Osteocyte (in vitro differentiated cells): Measurements from ENCODE around the gene AOPEP. TPM values are rescaled to one million over a fixed set of nuclear protein-coding genes. Genes with fewer than 3 reads are reported as not detected.
A peak's percentile ranks its signal among the peaks of the same experiment; 100 is the strongest.

Source experiments
- DNase-seq: peaks from one replicate; pipeline ENCODE4 v3.0.0; 2021; ENCODE audit warnings: mixed read lengths; ENCODE audit not compliant: unreplicated experiment; ENCODE audit errors: extremely low spot score
- H3K27ac Mint-ChIP-seq: one replicate; pipeline ENCODE4 v1.8.0; 2021; ENCODE audit warnings: mild to moderate bottlenecking, mixed read lengths; ENCODE audit not compliant: unreplicated experiment
- H3K27me3 Mint-ChIP-seq: one replicate; pipeline ENCODE4 v1.8.0; 2021; ENCODE audit warnings: mixed read lengths; ENCODE audit not compliant: unreplicated experiment
- H3K36me3 Mint-ChIP-seq: one replicate; pipeline ENCODE4 v1.8.0; 2021; ENCODE audit warnings: mixed read lengths; ENCODE audit not compliant: unreplicated experiment
- H3K4me1 Mint-ChIP-seq: one replicate; pipeline ENCODE4 v1.8.0; 2021; ENCODE audit warnings: mixed read lengths; ENCODE audit not compliant: unreplicated experiment
- H3K4me3 Mint-ChIP-seq: one replicate; pipeline ENCODE4 v1.8.0; 2021; ENCODE audit warnings: mild to moderate bottlenecking, moderate library complexity, mixed read lengths; ENCODE audit not compliant: unreplicated experiment
- H3K9me3 Mint-ChIP-seq: one replicate; pipeline ENCODE4 v1.8.0; 2021; ENCODE audit warnings: mixed read lengths; ENCODE audit not compliant: unreplicated experiment
- CTCF ChIP-seq: fragments of 200-600 bp; sonication (generic); IDR thresholded peaks from 2 replicates; pipeline ENCODE4 v1.5.0; 2021; ENCODE audit warnings: antibody characterized with exemption, mild to moderate bottlenecking, moderate library complexity
- total RNA-seq: library from RNA; stranded (reverse); gene quantifications from 2 replicates; pipeline ENCODE4 v1.2.1, GENCODE V29; 2021

Gene AOPEP
- total RNA-seq, 1 donor from 2014 or later: 108 TPM

DNA sequence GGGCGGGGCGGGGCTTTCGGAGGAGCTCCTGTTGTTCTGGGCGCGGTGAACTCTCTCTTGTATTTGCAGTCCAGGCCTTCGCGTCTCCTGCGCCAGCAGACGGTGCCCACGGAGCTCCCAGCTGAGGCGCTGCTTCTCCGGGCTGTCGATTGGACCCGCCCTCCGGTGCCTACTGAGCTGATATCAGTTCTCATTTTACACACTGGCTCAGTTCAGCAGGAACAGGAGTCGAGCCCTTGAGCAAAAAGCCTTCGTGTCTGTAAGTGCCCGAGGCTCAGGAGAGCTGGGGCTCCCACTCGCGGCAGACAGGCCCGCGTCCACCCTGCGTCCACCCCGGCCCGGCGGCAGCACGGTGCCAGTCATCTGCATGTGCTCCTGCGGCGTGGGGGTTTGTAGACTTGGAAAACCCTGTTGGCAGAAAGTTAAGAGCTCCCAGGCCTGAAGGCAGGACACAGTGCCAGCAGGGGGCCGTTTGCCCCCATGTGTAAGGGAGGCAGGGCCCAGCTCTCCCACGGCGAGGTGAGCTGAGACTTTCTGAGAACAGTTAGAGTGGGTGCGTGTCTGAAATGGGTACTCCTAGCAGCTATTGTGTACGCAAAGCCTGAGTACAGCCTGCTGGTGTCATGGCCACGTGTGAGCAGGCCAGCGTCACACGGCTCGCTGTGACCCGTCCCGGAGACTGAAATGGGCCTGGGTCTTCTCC is 359.5 kb downstream of the AOPEP start:
- Mint-ChIP-seq H3K27ac (peak overlapping the region; percentile 37), H3K27me3 (no peaks in the 10 kb centered on the region), H3K4me3 (no peak overlapping the region), H3K36me3 (peaks cover 55% of the 10 kb centered on the region), H3K9me3 (no peaks in the 10 kb centered on the region), H3K4me1 (peaks cover 43% of the 10 kb centered on the region)
- no peak for DNase-seq
- no peak for TF ChIP-seq CTCF

DNA sequence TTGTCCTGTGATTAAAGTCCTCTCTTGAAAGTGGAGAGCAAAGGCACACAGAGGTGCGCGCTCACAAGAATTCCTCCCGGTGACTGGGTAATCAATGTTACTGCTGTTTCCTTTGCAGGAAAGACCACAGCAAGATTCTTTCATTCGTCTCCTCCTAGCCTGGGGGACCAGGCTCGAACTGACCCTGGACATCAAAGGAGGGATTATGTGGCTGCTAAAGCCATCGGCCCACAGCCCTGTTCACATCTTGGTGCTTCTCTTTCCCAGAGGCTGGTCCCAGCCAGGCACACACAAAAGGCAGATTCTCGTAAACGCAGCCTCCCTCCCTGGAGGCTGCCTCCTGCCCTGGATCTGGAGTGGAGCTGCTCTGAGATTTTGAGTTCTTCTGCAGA is 360.1 kb downstream of the AOPEP start:
- Mint-ChIP-seq H3K27me3 (no peaks in the 10 kb centered on the region), H3K4me3 (no peak overlapping the region), H3K9me3 (no peaks in the 10 kb centered on the region), H3K27ac (peak overlapping the region; percentile 37), H3K4me1 (peaks cover 49% of the 10 kb centered on the region), H3K36me3 (peaks cover 50% of the 10 kb centered on the region)
- no peak for DNase-seq
- TF ChIP-seq CTCF: no peak

- peaks cover 61% of the 10 kb centered on the region for H3K4me1 Mint-ChIP-seq
- no peaks in the 10 kb centered on the region for H3K9me3 Mint-ChIP-seq
- no peaks in the 10 kb centered on the region for H3K27me3 Mint-ChIP-seq
- H3K27ac Mint-ChIP-seq: peak overlapping the region; percentile 42
- peak; percentile 27 for TF ChIP-seq CTCF
- no peak for DNase-seq
- peaks cover 38% of the 10 kb centered on the region for H3K36me3 Mint-ChIP-seq
- H3K4me3 Mint-ChIP-seq: no peak overlapping the region
Observed at GRCh38 chr9:95087659-95088242, 361.3 kb downstream of the AOPEP start.

DNA sequence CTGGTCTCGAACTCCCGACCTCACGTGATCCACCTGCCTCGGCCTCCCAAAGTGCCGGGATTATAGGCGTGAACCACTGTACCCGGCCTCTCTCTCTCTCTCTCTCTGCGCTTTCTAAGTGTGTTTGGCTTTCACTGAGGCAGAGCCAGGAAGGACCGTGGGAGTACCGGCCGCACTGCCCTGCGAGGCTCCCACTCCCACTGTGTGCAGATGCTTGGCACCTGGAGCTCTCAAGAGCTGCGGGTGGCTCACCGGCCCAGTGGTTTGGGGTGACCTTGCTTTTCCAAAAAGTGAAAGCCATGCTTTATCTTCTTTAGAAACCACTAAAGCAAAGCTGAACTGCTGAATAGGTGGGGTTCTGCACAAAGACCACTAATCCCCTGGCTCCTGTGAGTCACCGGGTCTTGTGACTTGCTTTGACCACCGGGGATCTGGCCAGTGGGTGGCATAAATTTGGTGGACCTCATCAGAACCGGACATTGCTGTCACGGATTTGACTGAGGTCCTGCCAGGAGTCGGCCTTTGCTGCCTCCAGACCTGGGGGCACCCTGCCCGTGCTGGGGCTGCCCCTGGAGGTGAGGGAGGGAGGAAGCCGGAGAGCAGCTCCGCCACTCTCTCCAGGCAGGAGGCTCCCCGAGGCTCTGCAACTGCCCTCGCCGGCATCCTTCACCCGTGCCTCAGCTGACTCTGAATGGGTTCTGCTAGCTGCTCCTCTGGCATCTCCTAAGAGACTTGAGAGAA is 362.1 kb downstream of the AOPEP start:
- DNase-seq: no peak
- no peaks in the 10 kb centered on the region for H3K27me3 Mint-ChIP-seq
- H3K27ac Mint-ChIP-seq: peak overlapping the region; percentile 97
- H3K9me3 Mint-ChIP-seq: no peaks in the 10 kb centered on the region
- peaks cover 69% of the 10 kb centered on the region for H3K4me1 Mint-ChIP-seq
- no peak for TF ChIP-seq CTCF
- no peak overlapping the region for H3K4me3 Mint-ChIP-seq
- peaks cover 32% of the 10 kb centered on the region for H3K36me3 Mint-ChIP-seq
